Measurements from ENCODE around the gene SUMO2. TPM values are rescaled to one million over a fixed set of nuclear protein-coding genes. Genes with fewer than 3 reads are reported as not detected.

Gene SUMO2
- total and polyA plus RNA-seq, 2 of the 13 experiments (the other 11 are each of a cell fraction or from before 2014, with no cell fraction given), result 337 to 553 TPM

- BruUV-seq (replicated peaks), result no TSS peak
- Histone ChIP-seq H3K27me3 (ENCODE audit: control insufficient read depth in 1 of 2, insufficient read depth in 2 of 2, low read length in 2 of 2) (no peaks in the 10 kb centered on the region), H4K20me1 (ENCODE audit: insufficient read depth, low read length) (peaks cover 4% of the 10 kb centered on the region; the same call in 1 of the 2 replicates), H3K27ac (ENCODE audit: extremely low read length, insufficient read depth, low read length) (no peak overlapping the region), H3K4me1 (ENCODE audit: insufficient read depth, low read length) (peaks cover 34% of the 10 kb centered on the region), H3K4me3 (replicated peaks in 1 of 3; ENCODE audit: insufficient read depth in 1 of 3, low read depth in 2 of 3, low read length in 3 of 3) (no peak overlapping the region), H3K36me3 (replicated peaks in 1 of 2; ENCODE audit: control insufficient read depth in 1 of 2, insufficient read depth in 2 of 2, low read length in 2 of 2) (peaks cover 6 to 18% of the 10 kb centered on the region in 2 experiments; a peak in 4 of 5 replicates), H2AFZ (ENCODE audit: low read length) (no peak overlapping the region), H3K9me3 (ENCODE audit: low read length) (no peaks in the 10 kb centered on the region), H3K79me2 (ENCODE audit: insufficient read depth, low read length) (peaks cover 8% of the 10 kb centered on the region), H3K9ac (ENCODE audit: insufficient read depth, low read depth, low read length) (no peak overlapping the region), H3K4me2 (ENCODE audit: low read depth, low read length) (no peak overlapping the region)
- ATAC-seq (no peak), FAIRE-seq (no peak), DNase-seq (ENCODE audit: low spot score) (no peak)
- POLR2A ChIA-PET, result interaction anchor here (1.0 to 1.9 kb wide), 3 partner anchors 12 to 94 kb away, joined by 3 to 9 read pairs (median 5); no protein-coding TSS in a partner anchor
- intact Hi-C loops (cut with micrococcal nuclease; ENCODE audit: unreplicated experiment) (no loop called here), in situ Hi-C loops (cut with HindIII; ENCODE audit: extremely low pct_ligation_motif_present, low pct_unique_long_range_greater_than_20kb) (no loop called here)
- CTCF ChIA-PET (ENCODE audit: low intra/inter-chr PET ratio, low total read pairs), result no interaction called here
- 96% methylated on average over 24 of the region's 33 CpGs for WGBS (ENCODE audit: low lambda C conversion rate)
- TF ChIP-seq KDM5B (CRISPR knock-in tag; IDR thresholded peaks at IDR 0.05; ENCODE audit: borderline replicate concordance) (0 out of 2 replicates have a peak, but pooled peaks have one; percentile 23), ZMYM2 (CRISPR knock-in tag; IDR thresholded peaks at IDR 0.05) (no peak), ZFP36L1 (CRISPR knock-in tag; IDR thresholded peaks at IDR 0.05) (no peak), ZBTB14 (CRISPR knock-in tag; IDR thresholded peaks at IDR 0.05) (0 out of 2 replicates have a peak, but pooled peaks have one; percentile 11), ZNF260 (CRISPR knock-in tag; IDR thresholded peaks at IDR 0.05; ENCODE audit: borderline replicate concordance, low read depth) (no peak), RBFOX2 (IDR thresholded peaks at IDR 0.05; ENCODE audit: low read depth, low read length) (peak; percentile 85), ZSCAN12 (CRISPR knock-in tag; IDR thresholded peaks at IDR 0.05) (no peak), NR2F2 (IDR thresholded peaks at IDR 0.05; ENCODE audit: borderline replicate concordance, low read depth) (no peak), SRY (CRISPR knock-in tag; IDR thresholded peaks at IDR 0.05) (0 out of 2 replicates have a peak, but pooled peaks have one; percentile 27), POLR2AphosphoS5 (IDR thresholded peaks at IDR 0.05; ENCODE audit: low read depth, low read length) (peak; percentile 31; the same call in 1 of the 2 replicates), AKAP8 (CRISPR knock-in tag; IDR thresholded peaks at IDR 0.05) (0 out of 2 replicates have a peak, but pooled peaks have one; percentile 35), ZNF75D (CRISPR knock-in tag; IDR thresholded peaks at IDR 0.05; ENCODE audit: borderline replicate concordance) (no peak), AGO2 (optimal IDR thresholded peaks at IDR 0.05; ENCODE audit: low read depth, low read length) (peak; percentile 99), TSC22D2 (CRISPR knock-in tag; IDR thresholded peaks at IDR 0.05; ENCODE audit: borderline replicate concordance) (no peak), KLF16 (CRISPR knock-in tag; IDR thresholded peaks at IDR 0.05) (no peak), NR0B2 (CRISPR knock-in tag; IDR thresholded peaks at IDR 0.05) (0 out of 2 replicates have a peak, but pooled peaks have one; percentile 58), ZC3H13 (CRISPR knock-in tag; IDR thresholded peaks at IDR 0.05) (peak; percentile 50; the same call in 1 of the 2 replicates), ZFP91 (CRISPR knock-in tag; IDR thresholded peaks at IDR 0.05; ENCODE audit: borderline replicate concordance) (peak; percentile 27; the same call in 1 of the 2 replicates), RBM39 (IDR thresholded peaks at IDR 0.05; ENCODE audit: low read depth, low read length, poor library complexity, severe bottlenecking) (peak; percentile 4), GTF3A (CRISPR knock-in tag; conservative IDR thresholded peaks at IDR 0.05) (no peak), HNRNPL (IDR thresholded peaks at IDR 0.05; ENCODE audit: low read depth, low read length) (0 out of 2 replicates have a peak, but pooled peaks have one; percentile 24)
Measured at GRCh38 chr17:75128694-75129505, 53.9 kb downstream of the SUMO2 start.

Data from HepG2 (cell line).